Cardiac fibroblast (primary cell): ENCODE measurements around the gene OSBPL2.

Experiments used
- DNase-seq, 2 donors: peaks; one replicate each; pipeline versions ENCODE4 v3.0.0 to v3.0.0-alpha.2; 2010; ENCODE audit warnings: low read depth in 2 of 2
- H3K4me3 ChIP-seq, 2 donors: replicated peaks in 1 of 2; 1 replicate in 1 of 2; 2 replicates in 1 of 2; pipeline ENCODE4 v1.5.1; 2011; ENCODE audit warnings: low read depth in 2 of 2, low read length in 2 of 2, mild to moderate bottlenecking in 2 of 2, moderate library complexity in 1 of 2
- CTCF ChIP-seq: IDR thresholded peaks from one replicate; pipeline ENCODE4 v1.5.1; 2011; ENCODE audit warnings: low read depth, mild to moderate bottlenecking, low read length, inconsistent platforms

OSBPL2 gene

GRCh38 chr20:62222972-62223371 lies 15.3 kb upstream of the OSBPL2 start:
- TF ChIP-seq CTCF: no peak
- H3K4me3 ChIP-seq: no peak overlapping the region
- no peak for DNase-seq

- no peak for DNase-seq
- H3K4me3 ChIP-seq: no peak overlapping the region
- no peak for TF ChIP-seq CTCF
These were observed 14.8 kb upstream of the OSBPL2 start for GRCh38 chr20:62223571-62223970.

GRCh38 chr20:62224113-62224855 lies 14.0 kb upstream of the OSBPL2 start:
- no peak overlapping the region for H3K4me3 ChIP-seq
- TF ChIP-seq CTCF: no peak
- DNase-seq: no peak

GRCh38 chr20:62225026-62225425 lies 13.3 kb upstream of the OSBPL2 start:
- no peak for DNase-seq
- H3K4me3 ChIP-seq: no peak overlapping the region
- TF ChIP-seq CTCF: no peak

GRCh38 chr20:62225820-62226635 lies 12.3 kb upstream of the OSBPL2 start:
- no peak for TF ChIP-seq CTCF
- no peak overlapping the region for H3K4me3 ChIP-seq
- no peak for DNase-seq

GRCh38 chr20:62226707-62227590 lies 11.4 kb upstream of the OSBPL2 start:
- TF ChIP-seq CTCF: no peak
- no peak for DNase-seq
- no peak overlapping the region for H3K4me3 ChIP-seq
